ENCODE measurements around the gene EFCAB9. TPM values are rescaled to one million over a fixed set of nuclear protein-coding genes. Genes with fewer than 3 reads are reported as not detected.

EFCAB9 gene
- total RNA-seq, 1 experiment from 2014 or later = not detected

DNA sequence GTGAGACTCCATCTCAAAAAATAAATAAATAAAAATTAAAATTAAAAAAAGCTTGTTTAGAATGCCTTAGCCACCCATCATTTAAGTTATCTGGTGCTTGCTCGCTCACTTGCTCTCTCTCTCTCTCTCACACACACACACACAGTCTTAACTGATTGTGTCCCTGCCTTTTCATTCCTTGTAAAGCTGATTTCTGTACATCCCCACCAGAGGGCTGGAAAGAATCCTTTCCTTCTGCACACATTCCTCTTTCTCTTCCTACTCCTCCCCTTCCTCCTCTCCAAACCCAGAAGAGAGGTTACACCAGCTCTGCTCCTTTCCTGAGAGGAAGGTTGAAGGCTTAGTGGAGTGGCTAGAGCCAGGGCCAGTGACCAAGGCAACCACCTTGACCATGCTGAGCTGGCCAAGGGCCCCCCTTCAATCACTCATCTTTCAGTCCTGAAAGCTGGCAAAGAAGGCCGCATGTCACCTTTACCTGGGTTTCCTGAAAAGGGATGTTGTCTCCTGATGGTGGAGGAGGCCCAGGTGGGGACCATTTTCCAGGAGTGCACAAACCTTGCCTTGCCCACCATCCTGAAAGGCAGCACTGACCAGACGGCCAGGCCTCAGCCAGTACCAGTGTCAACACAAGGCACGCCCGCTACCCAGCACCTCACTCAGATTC, 31.5 kb upstream of the EFCAB9 start:
- Histone ChIP-seq H3K36me3 (no peaks in the 10 kb centered on the region), H3K9me3 (no peaks in the 10 kb centered on the region), H3K27me3 (no peaks in the 10 kb centered on the region), H3K4me3 (no peak overlapping the region)
- DNase-seq = no peak

DNA sequence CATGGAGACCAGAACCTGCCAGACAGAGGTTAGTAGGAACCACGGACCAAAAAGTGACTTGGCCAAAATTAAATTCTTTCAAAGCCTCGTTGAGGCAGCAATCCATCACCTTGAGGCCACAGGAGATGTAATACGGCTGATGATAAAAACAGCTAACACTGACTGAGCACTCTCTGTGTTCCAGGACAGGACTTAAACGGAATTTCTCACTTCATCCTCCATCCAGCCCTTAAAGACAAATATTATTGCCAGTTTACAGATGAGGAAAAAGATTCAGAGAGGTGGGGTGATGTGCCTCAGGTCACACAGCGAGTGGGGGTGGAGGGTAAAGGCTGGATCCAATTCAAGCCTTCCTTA, 31.0 kb upstream of the EFCAB9 start:
- DNase-seq = no peak
- Histone ChIP-seq H3K4me3 (no peak overlapping the region), H3K36me3 (no peaks in the 10 kb centered on the region), H3K27me3 (no peaks in the 10 kb centered on the region), H3K9me3 (no peaks in the 10 kb centered on the region)

DNA sequence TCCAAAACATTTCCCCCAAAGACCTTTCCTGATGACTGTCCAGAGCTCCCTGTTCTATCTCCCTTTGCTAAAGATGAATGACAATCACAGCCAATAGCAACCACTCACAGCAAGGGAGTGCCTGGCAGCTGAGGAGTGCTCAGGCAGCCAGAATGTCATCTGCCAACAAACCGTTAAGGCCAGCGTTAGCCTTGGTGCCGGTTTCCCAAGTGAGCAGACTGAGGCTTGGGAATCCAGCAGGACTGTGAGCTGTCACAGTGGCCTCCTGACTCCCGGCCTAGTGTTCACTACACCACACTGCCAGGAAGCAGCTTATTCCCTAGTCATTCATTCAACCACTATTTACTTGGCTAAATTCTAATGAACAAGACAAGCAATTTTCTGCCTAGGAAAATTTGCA, 30.6 kb upstream of the EFCAB9 start:
- Histone ChIP-seq H3K9me3 (no peaks in the 10 kb centered on the region), H3K36me3 (no peaks in the 10 kb centered on the region), H3K27me3 (no peaks in the 10 kb centered on the region), H3K4me3 (no peak overlapping the region)
- peak; percentile 57 for DNase-seq

DNA sequence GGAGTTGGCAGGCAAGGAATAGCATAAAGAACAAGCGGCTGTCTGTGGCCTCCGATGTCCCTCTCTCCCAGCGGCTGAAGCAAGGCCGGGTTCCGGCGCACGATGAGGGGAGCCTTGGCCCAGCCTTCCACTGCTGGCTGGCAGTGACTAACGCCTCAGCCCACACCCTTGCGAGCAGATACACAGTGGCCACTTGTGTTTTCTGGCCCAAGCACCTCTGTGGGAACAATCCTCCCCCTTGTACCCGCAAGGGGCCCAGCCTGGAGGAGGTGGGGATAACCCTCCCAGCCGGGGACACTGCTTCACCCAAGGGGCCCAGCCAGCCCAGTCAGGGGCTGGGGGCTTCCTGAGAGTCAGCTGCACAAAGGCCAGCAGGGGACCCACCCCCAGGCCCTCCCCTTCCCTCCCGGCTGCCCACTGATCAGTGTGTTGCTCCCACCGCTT, 29.2 kb upstream of the EFCAB9 start:
- H3K4me3 ChIP-seq = no peak overlapping the region
- no peak for DNase-seq
- no peaks in the 10 kb centered on the region for H3K9me3 ChIP-seq
- no peaks in the 10 kb centered on the region for H3K27me3 ChIP-seq
- no peaks in the 10 kb centered on the region for H3K36me3 ChIP-seq

DNA sequence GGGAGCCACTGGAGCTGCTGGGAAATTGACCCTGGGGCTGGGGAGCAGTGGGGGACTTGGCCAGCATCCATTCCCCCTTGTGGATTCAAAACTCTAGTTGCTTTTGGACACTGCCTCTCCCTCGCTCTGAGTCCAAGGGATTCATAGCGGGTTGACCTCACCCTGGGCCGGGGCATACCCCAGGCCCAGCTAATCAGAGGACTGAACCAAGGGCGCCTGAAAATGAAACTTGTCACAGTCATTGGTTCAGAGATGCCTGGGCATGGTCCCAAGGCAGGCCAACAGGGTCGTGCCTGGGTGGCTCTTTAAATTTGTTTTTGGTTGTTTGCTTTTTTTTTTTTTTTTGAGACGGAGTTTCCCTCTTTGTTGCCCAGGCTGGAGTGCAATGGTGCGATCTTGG, 28.5 kb upstream of the EFCAB9 start:
- no peak overlapping the region for H3K4me3 ChIP-seq
- DNase-seq = no peak
- H3K27me3 ChIP-seq = no peaks in the 10 kb centered on the region
- H3K9me3 ChIP-seq = no peaks in the 10 kb centered on the region
- no peaks in the 10 kb centered on the region for H3K36me3 ChIP-seq

DNA sequence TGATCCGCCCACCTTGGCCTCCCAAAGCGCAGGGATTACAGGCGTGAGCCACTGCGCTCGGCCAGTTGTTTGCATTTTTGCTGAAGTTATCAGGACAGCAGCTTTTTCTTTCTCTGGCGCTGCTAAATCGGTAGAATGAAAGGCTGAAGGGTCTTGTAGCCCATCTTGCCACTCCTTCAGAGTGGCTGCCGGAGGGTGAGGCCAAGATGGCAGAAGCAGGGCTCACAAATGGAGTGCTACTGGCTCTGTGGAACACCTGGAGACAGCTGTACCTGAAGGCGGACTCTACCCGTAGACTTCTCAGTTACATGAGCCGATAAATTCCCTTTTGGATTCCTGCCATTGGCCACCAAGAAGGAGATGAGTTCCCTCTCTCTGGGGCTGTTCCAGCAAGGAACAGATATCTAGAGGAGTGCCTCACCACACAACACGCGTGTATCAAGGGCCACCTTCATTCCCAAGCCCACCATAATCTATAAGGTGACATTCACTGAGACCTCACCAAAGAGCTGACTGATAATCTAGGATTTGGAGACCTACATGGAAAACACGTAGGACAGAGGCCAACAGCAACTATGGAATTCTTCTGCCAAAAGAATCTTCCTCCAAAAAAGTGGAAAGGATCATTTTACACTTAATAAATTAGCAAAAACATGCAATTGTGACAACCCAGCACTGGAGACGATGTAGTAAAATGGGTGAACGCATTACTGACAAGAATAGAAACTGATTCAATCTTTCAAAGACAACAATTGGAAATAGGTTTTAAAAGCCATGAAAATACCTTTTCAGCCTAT, 27.7 kb upstream of the EFCAB9 start:
- no peaks in the 10 kb centered on the region for H3K9me3 ChIP-seq
- no peaks in the 10 kb centered on the region for H3K36me3 ChIP-seq
- DNase-seq = no peak
- no peaks in the 10 kb centered on the region for H3K27me3 ChIP-seq
- H3K4me3 ChIP-seq = no peak overlapping the region

DNA sequence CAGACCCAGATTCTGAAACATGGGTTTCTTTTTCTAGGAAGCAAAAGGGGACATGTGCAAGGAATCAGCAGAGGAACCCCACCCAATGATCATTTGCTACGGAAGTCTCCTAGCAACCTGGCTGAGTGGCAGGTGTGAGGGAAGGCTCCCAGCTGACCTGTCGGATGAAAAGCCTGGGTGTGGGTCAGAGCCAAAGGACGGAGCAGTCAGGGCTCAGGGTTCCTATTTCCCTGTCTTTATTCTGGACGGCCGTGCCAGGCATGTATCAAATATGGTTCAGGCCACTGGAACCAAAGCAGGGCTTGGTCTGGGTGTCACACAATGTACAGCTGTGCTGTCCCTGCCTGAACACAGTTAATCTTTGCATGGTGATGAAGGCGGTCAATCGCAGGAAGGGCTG, 26.1 kb upstream of the EFCAB9 start:
- no peaks in the 10 kb centered on the region for H3K27me3 ChIP-seq
- DNase-seq = no peak
- H3K4me3 ChIP-seq = no peak overlapping the region
- no peaks in the 10 kb centered on the region for H3K36me3 ChIP-seq
- H3K9me3 ChIP-seq = no peaks in the 10 kb centered on the region

DNA sequence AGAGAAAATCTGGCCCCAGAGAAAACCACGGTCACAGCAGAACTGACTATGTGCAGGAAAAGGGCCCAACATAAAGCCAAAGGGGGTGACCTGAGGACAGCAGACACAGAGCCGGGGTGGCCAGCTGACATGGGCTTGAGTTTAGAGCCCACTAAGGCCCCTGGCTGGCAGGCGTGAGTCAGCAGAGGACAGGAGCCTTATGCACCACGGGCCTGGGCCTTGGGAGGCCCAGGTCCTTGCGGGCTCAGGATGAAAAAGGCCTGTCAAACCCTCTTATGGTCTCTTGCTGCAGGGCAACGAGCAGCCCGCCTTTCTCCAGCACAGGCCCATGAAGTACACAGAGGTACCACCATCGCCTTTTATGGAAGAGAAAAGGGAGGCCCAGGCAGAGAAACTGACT, 25.7 kb upstream of the EFCAB9 start:
- Histone ChIP-seq H3K36me3 (no peaks in the 10 kb centered on the region), H3K4me3 (no peak overlapping the region), H3K9me3 (no peaks in the 10 kb centered on the region), H3K27me3 (no peaks in the 10 kb centered on the region)
- DNase-seq = no peak

DNA sequence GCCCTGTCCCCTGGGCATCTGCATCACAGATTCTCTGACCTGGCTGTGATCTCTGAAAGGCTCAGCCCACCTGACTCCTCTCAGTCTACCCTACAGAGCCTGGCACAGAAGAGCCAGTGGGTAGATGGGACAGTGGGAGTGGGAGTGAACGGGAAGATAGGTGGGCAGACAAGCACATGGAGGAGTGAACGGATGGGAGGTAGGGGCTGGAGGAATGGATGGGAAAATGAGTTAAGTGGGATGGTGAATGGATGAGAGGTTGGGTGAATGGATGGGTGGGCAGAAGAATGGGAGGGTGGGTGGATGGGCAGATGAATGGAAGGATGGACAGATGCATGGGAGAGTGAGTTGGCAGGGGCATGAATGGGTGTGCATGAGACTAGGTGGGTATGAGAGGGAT, 24.8 kb upstream of the EFCAB9 start:
- Histone ChIP-seq H3K9me3 (no peaks in the 10 kb centered on the region), H3K27me3 (no peaks in the 10 kb centered on the region), H3K4me3 (no peak overlapping the region), H3K36me3 (no peaks in the 10 kb centered on the region)
- no peak for DNase-seq

DNA sequence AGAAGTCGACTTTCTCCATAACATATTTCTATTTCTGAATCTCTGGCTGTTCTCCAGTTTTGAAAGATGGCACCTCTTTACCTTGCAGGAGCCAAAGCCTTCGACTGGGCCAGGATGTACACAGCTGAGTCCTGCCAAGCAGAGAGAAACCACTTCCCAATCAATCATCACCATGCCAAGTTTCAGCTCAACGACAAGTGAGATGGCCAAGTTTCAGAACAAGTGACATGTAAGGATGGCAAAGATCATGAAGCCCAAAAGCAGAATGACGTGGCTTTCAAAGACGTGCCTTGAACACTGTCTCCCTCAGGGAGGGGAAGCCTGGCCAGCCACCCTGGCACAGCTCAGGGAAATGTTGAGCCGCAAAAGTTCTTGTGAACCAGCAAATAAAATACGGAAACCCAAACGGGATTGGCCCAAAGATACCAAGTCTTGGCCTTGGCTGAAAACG, 23.7 kb upstream of the EFCAB9 start:
- peak; percentile 61 for DNase-seq
- H3K27me3 ChIP-seq = no peaks in the 10 kb centered on the region
- H3K36me3 ChIP-seq = no peaks in the 10 kb centered on the region
- H3K9me3 ChIP-seq = no peaks in the 10 kb centered on the region
- no peak overlapping the region for H3K4me3 ChIP-seq

DNA sequence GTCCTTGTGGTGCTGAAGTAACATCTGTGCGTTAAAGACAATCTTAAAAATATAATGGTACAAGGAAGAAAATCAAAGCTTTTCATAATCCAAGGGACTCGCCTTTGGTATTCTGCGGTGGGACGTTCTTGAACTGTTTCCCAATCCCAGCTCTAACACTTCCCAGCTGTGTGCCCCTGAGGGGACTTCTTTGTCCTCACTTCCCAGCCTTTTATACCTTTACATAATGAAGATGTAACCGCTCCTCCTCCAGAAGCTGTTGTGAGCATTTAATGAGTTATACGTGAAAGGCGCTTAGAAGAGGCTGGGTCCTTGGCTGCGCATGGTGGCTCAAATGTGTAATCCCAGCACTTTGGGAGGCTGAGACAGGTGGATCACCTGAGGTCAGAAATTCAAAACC, 22.9 kb upstream of the EFCAB9 start:
- no peak for DNase-seq
- Histone ChIP-seq H3K4me3 (no peak overlapping the region), H3K9me3 (no peaks in the 10 kb centered on the region), H3K36me3 (no peaks in the 10 kb centered on the region), H3K27me3 (no peaks in the 10 kb centered on the region)

DNA sequence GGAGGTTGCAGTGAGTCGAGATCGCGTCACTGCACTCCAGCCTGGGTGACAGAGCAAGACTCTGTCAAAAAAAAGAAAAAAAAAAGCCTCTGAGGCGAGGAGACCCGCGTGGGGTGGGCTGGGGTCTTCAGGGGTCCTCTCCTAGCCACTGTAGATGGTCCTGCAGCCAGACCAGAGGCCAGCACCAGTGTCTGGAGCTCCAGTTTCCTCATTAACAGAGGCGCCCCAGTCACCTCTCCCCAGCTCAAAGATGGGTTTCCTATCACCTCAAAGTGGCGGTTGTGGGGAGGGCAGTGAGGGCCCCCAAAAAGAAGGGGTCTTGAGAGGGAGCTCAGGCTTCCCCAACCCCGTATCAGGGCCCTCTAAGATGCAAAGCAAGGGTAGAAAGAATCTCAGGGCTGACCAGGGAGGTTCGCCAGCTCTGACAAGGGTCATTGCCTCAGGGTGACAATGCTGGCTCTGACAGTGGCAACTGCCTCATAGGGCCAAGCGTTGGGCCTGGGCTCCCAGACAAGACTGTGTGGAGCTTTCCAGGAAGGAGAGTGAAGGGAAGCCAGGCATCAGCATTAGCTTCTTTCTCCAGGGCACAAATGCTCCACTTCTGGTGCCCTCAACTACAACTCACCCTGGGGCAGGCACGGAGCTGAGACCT, 20.9 kb upstream of the EFCAB9 start:
- Histone ChIP-seq H3K4me3 (no peak overlapping the region), H3K27me3 (no peaks in the 10 kb centered on the region), H3K36me3 (no peaks in the 10 kb centered on the region), H3K9me3 (no peaks in the 10 kb centered on the region)
- DNase-seq = no peak

DNA sequence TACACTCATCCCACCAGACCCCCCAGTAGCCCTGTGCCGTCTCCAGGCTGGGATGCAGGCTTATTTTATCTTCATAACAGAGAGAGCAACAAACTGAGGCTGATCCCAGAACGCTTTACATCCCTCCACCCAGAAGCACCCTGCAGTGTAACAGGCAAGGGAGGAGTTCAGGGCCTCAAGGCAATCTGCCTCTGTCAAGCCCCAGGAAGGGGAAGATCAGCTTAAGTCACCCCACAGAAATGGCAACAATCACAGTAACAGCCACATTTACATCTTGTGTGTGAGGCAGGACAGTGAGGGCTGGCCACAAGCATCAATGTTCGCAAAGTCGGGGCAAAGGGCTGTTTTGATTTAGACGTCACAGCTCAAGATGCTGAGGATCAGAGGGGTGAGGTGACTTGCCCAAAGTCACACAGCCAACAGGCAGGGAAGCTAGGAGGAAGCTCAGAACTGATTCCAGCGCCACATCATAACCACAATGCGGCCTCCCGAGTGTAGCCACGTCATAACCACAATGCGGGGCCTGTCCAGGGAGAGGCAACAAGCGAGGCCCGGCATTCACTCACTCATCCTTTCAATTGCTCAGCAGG, 20.3 kb upstream of the EFCAB9 start:
- no peaks in the 10 kb centered on the region for H3K27me3 ChIP-seq
- DNase-seq = no peak
- H3K36me3 ChIP-seq = no peaks in the 10 kb centered on the region
- H3K9me3 ChIP-seq = no peaks in the 10 kb centered on the region
- no peak overlapping the region for H3K4me3 ChIP-seq

DNA sequence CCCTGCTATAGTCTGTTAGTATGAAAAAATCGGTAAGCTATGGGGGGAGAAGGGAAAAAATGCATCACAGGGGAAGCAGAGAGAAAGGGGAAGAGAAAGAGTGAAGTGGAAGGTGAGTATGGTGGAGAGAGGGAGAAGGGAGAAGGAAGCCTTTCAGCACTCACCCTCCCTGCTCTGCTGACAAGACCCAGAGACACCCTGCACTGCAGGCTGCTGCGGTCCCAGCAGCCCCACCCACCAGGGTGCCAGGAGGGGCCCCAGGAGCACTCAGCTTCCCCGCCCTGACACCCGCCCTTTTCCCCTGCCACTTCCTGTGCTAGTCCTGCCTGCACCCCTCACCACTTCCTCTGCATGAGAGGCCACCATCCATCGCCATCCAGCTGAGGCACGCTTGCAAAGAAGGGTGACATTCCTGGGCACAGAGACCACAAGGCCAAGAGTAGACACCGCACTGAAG, 18.7 kb upstream of the EFCAB9 start:
- H3K36me3 ChIP-seq = no peaks in the 10 kb centered on the region
- no peaks in the 10 kb centered on the region for H3K27me3 ChIP-seq
- no peak overlapping the region for H3K4me3 ChIP-seq
- no peak for DNase-seq
- H3K9me3 ChIP-seq = no peaks in the 10 kb centered on the region

DNA sequence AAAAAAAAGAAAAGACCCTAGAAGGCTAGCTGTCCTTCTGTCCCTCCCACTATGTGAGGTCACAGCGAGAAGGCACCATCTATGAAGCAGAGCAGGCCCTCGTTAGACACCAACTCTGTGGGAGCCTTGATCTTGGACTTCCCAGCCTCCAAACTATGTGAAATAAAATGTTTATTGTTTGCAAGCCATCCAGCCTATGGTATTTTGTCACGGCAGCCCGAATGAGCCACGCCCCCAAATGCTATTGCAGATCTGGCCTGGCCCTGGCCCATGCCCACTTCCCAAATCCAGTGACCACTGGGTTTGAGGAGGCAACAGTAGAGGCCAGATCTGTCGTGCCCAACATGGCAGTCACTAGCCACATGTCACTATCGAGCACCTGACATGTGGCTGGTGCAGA, 16.8 kb upstream of the EFCAB9 start:
- no peaks in the 10 kb centered on the region for H3K27me3 ChIP-seq
- no peak for DNase-seq
- H3K4me3 ChIP-seq = no peak overlapping the region
- H3K36me3 ChIP-seq = peaks cover 9% of the 10 kb centered on the region; the same call in 1 of the 2 replicates
- peaks cover 6% of the 10 kb centered on the region; the same call in 1 of the 2 replicates for H3K9me3 ChIP-seq

DNA sequence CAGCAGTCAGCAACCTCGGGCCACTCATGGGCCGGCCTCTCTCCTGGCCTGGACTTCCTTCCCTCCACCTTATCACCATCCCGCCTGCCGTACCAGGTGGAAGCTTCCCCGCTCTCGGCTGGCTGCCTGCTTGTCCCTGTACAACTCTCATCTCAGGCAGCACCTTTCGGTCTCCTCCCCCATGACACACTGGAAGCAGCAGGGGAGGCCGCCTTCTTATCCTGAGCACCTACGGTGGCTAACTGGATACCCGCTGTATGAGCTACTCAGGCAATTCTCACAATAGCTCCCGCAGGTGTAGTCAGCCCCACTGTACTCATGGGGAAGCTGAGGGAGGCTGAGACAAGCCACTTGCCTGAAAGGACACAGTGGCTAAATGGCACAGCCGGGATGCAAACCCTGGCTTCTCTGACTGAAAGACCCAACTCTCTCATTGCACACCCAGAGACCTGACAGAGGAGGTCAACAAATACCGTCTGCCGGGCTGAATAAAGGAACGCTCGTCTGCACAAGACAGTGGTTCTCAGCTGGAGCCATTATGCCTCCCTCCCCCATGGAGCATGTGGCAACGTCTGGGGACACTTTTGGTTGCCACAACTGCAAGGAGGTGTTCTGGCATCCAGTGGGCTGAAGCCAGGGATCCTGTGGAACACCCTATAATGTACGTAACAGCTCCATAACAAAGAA, 15.5 kb upstream of the EFCAB9 start:
- H3K27me3 ChIP-seq = no peaks in the 10 kb centered on the region
- peaks cover 9% of the 10 kb centered on the region; the same call in 1 of the 2 replicates for H3K36me3 ChIP-seq
- no peak overlapping the region for H3K4me3 ChIP-seq
- no peak for DNase-seq
- H3K9me3 ChIP-seq = peaks cover 6% of the 10 kb centered on the region; the same call in 1 of the 2 replicates

All from MG63 (cell line).